ENCODE data around the gene KCNB1.

DNA sequence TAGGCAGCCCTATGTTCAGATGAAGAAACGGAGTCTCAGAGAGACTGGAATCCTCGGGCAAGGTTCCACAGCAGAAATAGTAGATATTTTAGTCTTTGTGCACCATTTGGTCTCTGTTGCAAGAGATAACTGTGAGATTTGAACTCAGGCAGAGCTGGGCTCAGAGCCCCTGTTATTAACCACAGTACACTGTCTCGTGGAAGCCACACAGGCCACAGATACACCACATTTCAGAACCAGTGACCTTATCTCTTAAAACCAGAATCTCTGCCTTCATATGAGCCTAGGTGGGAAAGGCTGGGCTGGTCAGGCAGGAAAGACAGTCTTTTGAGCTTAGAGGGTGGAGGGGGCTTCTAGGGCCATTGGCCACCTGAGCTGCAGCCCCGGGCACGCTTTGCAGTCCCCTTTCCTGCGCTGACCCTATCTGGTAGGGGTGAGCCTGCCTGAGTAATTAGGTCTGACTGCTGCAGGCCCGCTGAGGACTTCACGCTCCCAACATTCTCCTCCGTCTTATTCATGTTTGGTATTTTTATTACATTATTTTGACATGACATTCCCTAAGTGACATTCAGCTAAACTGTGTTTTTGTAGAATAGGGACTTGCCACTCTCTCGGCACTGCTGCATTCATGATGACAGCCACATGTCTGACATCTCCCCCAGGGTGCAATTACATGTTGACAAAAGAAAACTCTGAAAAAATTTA is 71.1 kb downstream of the KCNB1 start:
- TF ChIP-seq, protein P1, sequence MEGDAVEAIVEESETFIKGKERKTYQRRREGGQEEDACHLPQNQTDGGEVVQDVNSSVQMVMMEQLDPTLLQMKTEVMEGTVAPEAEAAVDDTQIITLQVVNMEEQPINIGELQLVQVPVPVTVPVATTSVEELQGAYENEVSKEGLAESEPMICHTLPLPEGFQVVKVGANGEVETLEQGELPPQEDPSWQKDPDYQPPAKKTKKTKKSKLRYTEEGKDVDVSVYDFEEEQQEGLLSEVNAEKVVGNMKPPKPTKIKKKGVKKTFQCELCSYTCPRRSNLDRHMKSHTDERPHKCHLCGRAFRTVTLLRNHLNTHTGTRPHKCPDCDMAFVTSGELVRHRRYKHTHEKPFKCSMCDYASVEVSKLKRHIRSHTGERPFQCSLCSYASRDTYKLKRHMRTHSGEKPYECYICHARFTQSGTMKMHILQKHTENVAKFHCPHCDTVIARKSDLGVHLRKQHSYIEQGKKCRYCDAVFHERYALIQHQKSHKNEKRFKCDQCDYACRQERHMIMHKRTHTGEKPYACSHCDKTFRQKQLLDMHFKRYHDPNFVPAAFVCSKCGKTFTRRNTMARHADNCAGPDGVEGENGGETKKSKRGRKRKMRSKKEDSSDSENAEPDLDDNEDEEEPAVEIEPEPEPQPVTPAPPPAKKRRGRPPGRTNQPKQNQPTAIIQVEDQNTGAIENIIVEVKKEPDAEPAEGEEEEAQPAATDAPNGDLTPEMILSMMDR (IDR thresholded peaks at IDR 0.05): no peak
- no peak for TF ChIP-seq POLR2A (IDR thresholded peaks at IDR 0.05)
